Measurements from ENCODE around the gene SEMA3F. TPM values are rescaled to one million over a fixed set of nuclear protein-coding genes. Genes with fewer than 3 reads are reported as not detected.

Gene SEMA3F
- total and polyA plus RNA-seq, 4 donors: 0.60 to 4.8 (median 2.1) TPM

DNA sequence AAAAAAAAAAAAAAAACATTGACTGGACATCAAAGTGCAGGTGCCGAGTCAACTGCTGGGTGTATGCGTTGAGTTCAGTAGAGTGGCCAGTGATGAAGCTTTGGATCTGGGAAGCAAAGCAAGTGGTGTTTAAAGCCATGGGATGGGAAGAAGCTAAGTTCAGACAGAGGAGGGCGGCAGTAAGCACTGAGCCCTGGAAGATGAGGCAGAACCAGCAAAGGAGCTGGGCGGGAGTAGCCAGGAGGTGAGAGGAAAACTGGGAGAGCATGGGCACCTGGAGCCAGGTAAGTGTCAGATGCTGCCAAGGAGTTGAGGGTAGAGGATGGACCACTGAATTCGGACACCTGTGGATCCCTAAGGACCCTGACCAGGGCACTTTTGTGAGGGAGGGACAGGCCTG lies 69.5 kb downstream of the SEMA3F start:
- 72% methylated on average over 5 of the region's 5 CpGs for WGBS
- no peak overlapping the region for H3K4me3 ChIP-seq (ENCODE audit: low read depth in 1 of 3, low read length in 3 of 3)
- no peak for TF ChIP-seq EGR1 (IDR thresholded peaks at IDR 0.05; ENCODE audit: low read depth in 2 of 2)
- no peak for TF ChIP-seq HNF4A (conservative IDR thresholded peaks at IDR 0.05)
- no peak for TF ChIP-seq YY1 (IDR thresholded peaks at IDR 0.05)
- TF ChIP-seq JUND (IDR thresholded peaks at IDR 0.05): no peak
- TF ChIP-seq NR2F2 (IDR thresholded peaks at IDR 0.05): no peak
- TF ChIP-seq ZBTB33 (IDR thresholded peaks at IDR 0.05): no peak
- no peak for TF ChIP-seq RXRA (IDR thresholded peaks at IDR 0.05)
- H3K27me3 ChIP-seq (ENCODE audit: control insufficient read depth in 4 of 4, insufficient read depth in 4 of 4, low read length in 3 of 4): no peaks in the 10 kb centered on the region
- DNase-seq (ENCODE audit: low spot score): no peak
- H3K36me3 ChIP-seq (ENCODE audit: control insufficient read depth in 4 of 4, insufficient read depth in 3 of 4, low read depth in 1 of 4, low read length in 3 of 4): peaks cover 0 to 2% (median 0%) of the 10 kb centered on the region in 4 donors
- H3K9me3 ChIP-seq (ENCODE audit: control insufficient read depth in 4 of 4, low read length in 3 of 4): no peaks in the 10 kb centered on the region
- no peak overlapping the region for H3K27ac ChIP-seq (ENCODE audit: low read depth in 1 of 2, low read length in 2 of 2)
- H3K9ac ChIP-seq (ENCODE audit: low read depth in 1 of 2, low read length in 2 of 2): no peak overlapping the region
- peaks cover 8 to 36% (median 32%) of the 10 kb centered on the region in 4 donors for H3K4me1 ChIP-seq (ENCODE audit: control insufficient read depth in 4 of 4, insufficient read depth in 4 of 4, low read length in 3 of 4)

GRCh38 chr3:50226888-50227389 lies 71.8 kb downstream of the SEMA3F start:
- TF ChIP-seq MAX (IDR thresholded peaks at IDR 0.05): no peak
- no peak for TF ChIP-seq JUND (IDR thresholded peaks at IDR 0.05)
- TF ChIP-seq YY1 (IDR thresholded peaks at IDR 0.05): no peak
- TF ChIP-seq HNF4G (IDR thresholded peaks at IDR 0.05): no peak
- TF ChIP-seq SP1 (IDR thresholded peaks at IDR 0.05): no peak
- TF ChIP-seq NR2F2 (IDR thresholded peaks at IDR 0.05): no peak
- TF ChIP-seq FOXA2 (IDR thresholded peaks at IDR 0.05): no peak
- Histone ChIP-seq H3K27ac (ENCODE audit: low read depth in 1 of 2, low read length in 2 of 2) (peak overlapping the region in 1 of 2 donors; percentile 37), H3K4me1 (ENCODE audit: control insufficient read depth in 4 of 4, insufficient read depth in 4 of 4, low read length in 3 of 4) (peaks cover 4 to 18% (median 12%) of the 10 kb centered on the region in 4 donors), H3K27me3 (ENCODE audit: control insufficient read depth in 4 of 4, insufficient read depth in 4 of 4, low read length in 3 of 4) (no peaks in the 10 kb centered on the region), H3K9me3 (ENCODE audit: control insufficient read depth in 4 of 4, low read length in 3 of 4) (no peaks in the 10 kb centered on the region), H3K9ac (ENCODE audit: low read depth in 1 of 2, low read length in 2 of 2) (peak overlapping the region; percentile 36 to 44), H3K36me3 (ENCODE audit: control insufficient read depth in 4 of 4, insufficient read depth in 3 of 4, low read depth in 1 of 4, low read length in 3 of 4) (no peaks in the 10 kb centered on the region), H3K4me3 (ENCODE audit: low read depth in 1 of 3, low read length in 3 of 3) (peak overlapping the region in 1 of 3 donors; percentile 77)
- 2% methylated on average over 40 of the region's 40 CpGs for WGBS
- no peak for DNase-seq (ENCODE audit: low spot score)

- H3K4me3 ChIP-seq (ENCODE audit: low read depth in 1 of 3, low read length in 3 of 3): peak overlapping the region; percentile 70 to 88 (median 77)
- peak overlapping the region; percentile 48 to 69 for H3K27ac ChIP-seq (ENCODE audit: low read depth in 1 of 2, low read length in 2 of 2)
- H3K9ac ChIP-seq (ENCODE audit: low read depth in 1 of 2, low read length in 2 of 2): peak overlapping the region in 1 of 2 donors; percentile 43
- H3K4me1 ChIP-seq (ENCODE audit: control insufficient read depth in 4 of 4, insufficient read depth in 4 of 4, low read length in 3 of 4): peaks cover 4 to 18% (median 11%) of the 10 kb centered on the region in 4 donors
- H3K9me3 ChIP-seq (ENCODE audit: control insufficient read depth in 4 of 4, low read length in 3 of 4): no peaks in the 10 kb centered on the region
- H3K27me3 ChIP-seq (ENCODE audit: control insufficient read depth in 4 of 4, insufficient read depth in 4 of 4, low read length in 3 of 4): no peaks in the 10 kb centered on the region
- H3K36me3 ChIP-seq (ENCODE audit: control insufficient read depth in 4 of 4, insufficient read depth in 3 of 4, low read depth in 1 of 4, low read length in 3 of 4): no peaks in the 10 kb centered on the region
- DNase-seq (ENCODE audit: low spot score): peak; percentile 88
- WGBS: under 1% methylated on average over 51 of the region's 51 CpGs
- TF ChIP-seq YY1 (IDR thresholded peaks at IDR 0.05): peak; percentile 38
- TF ChIP-seq HNF4G (IDR thresholded peaks at IDR 0.05): no peak
- TF ChIP-seq, protein P1, sequence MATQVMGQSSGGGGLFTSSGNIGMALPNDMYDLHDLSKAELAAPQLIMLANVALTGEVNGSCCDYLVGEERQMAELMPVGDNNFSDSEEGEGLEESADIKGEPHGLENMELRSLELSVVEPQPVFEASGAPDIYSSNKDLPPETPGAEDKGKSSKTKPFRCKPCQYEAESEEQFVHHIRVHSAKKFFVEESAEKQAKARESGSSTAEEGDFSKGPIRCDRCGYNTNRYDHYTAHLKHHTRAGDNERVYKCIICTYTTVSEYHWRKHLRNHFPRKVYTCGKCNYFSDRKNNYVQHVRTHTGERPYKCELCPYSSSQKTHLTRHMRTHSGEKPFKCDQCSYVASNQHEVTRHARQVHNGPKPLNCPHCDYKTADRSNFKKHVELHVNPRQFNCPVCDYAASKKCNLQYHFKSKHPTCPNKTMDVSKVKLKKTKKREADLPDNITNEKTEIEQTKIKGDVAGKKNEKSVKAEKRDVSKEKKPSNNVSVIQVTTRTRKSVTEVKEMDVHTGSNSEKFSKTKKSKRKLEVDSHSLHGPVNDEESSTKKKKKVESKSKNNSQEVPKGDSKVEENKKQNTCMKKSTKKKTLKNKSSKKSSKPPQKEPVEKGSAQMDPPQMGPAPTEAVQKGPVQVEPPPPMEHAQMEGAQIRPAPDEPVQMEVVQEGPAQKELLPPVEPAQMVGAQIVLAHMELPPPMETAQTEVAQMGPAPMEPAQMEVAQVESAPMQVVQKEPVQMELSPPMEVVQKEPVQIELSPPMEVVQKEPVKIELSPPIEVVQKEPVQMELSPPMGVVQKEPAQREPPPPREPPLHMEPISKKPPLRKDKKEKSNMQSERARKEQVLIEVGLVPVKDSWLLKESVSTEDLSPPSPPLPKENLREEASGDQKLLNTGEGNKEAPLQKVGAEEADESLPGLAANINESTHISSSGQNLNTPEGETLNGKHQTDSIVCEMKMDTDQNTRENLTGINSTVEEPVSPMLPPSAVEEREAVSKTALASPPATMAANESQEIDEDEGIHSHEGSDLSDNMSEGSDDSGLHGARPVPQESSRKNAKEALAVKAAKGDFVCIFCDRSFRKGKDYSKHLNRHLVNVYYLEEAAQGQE (IDR thresholded peaks at IDR 0.05): no peak
- TF ChIP-seq SP1 (IDR thresholded peaks at IDR 0.05): peak; percentile 53
- TF ChIP-seq RAD21 (IDR thresholded peaks at IDR 0.05): peak; percentile 80 to 84
- peak; percentile 23 to 56 for TF ChIP-seq EGR1 (IDR thresholded peaks at IDR 0.05; ENCODE audit: low read depth in 2 of 2)
- no peak for TF ChIP-seq ATF3 (IDR thresholded peaks at IDR 0.05)
- no peak for TF ChIP-seq NR2F2 (IDR thresholded peaks at IDR 0.05)
- no peak for TF ChIP-seq FOXA2 (IDR thresholded peaks at IDR 0.05)
- TF ChIP-seq GABPA (IDR thresholded peaks at IDR 0.05 in 1 of 2, conservative IDR thresholded peaks at IDR 0.05 in 1 of 2): peak; percentile 81 to 93
- peak in 1 of 2 donors; percentile 27 for TF ChIP-seq HNF4A (conservative IDR thresholded peaks at IDR 0.05)
- no peak for TF ChIP-seq ZBTB33 (IDR thresholded peaks at IDR 0.05)
- TF ChIP-seq FOXA1 (IDR thresholded peaks at IDR 0.05): no peak
- no peak for TF ChIP-seq TAF1 (conservative IDR thresholded peaks at IDR 0.05)
- TF ChIP-seq JUND (IDR thresholded peaks at IDR 0.05): no peak
These were observed 72.5 kb downstream of the SEMA3F start for GRCh38 chr3:50227390-50228183.

Data from liver (tissue), 9 donors.